HEK293 (cell line): Measurements from ENCODE around the gene JPH2.

Experiments
- CTCF ChIA-PET: fragments of 350-600 bp; formaldehyde crosslinking; extraction: SDS; loops from one replicate; lab custom pipeline; 2021; ENCODE audit warnings: antibody characterized with exemption; lab: Yijun Ruan, JAX
- POLR2A ChIA-PET: fragments of 300-600 bp; formaldehyde crosslinking; extraction: SDS; loops from one replicate; lab custom pipeline; 2020; ENCODE audit warnings: antibody characterized with exemption, inconsistent platforms; lab: Yijun Ruan, JAX
- H3K27ac ChIP-seq: fragments of 200-500 bp; sonication (Bioruptor generic); 2 replicates; pipeline ENCODE4 v1.5.1; 2014; ENCODE audit warnings: low read depth, low read length, control low read depth, inconsistent platforms; ENCODE audit errors: extremely low read depth
- H3K36me3 ChIP-seq, 2 experiments: fragments of 200-500 bp in 1 of 2; sonication (Bioruptor generic) in 1 of 2; 1 replicate in 1 of 2; 2 replicates in 1 of 2; pipeline ENCODE4 v1.5.1; 2014 to 2017; ENCODE audit warnings: inconsistent platforms in 2 of 2, low read length in 2 of 2; ENCODE audit not compliant: control insufficient read depth in 2 of 2, insufficient read depth in 1 of 2
- H3K4me1 ChIP-seq: fragments of 200-500 bp; sonication (Bioruptor generic); 2 replicates; pipeline ENCODE4 v1.5.1; 2014; ENCODE audit warnings: mild to moderate bottlenecking, low read length, inconsistent platforms; ENCODE audit not compliant: control insufficient read depth, insufficient read depth
- H3K4me3 ChIP-seq: 2 replicates; pipeline ENCODE4 v1.5.1; 2011; ENCODE audit warnings: low read depth, mild to moderate bottlenecking, control low read depth, low read length, moderate library complexity
- H3K9me3 ChIP-seq: fragments of 200-500 bp; sonication (Bioruptor generic); 2 replicates; pipeline ENCODE4 v1.5.1; 2014; ENCODE audit warnings: low read depth, low read length, inconsistent platforms; ENCODE audit not compliant: control insufficient read depth, insufficient read depth
- ATF2 ChIP-seq: fragments of 450-650 bp; formaldehyde crosslinking; IDR thresholded peaks from 2 replicates; pipeline ENCODE4 v1.5.1; 2016; ENCODE audit warnings: missing biosample characterization, missing genetic modification characterization, low read depth
- GFI1B ChIP-seq: fragments of 450-650 bp; formaldehyde crosslinking; IDR thresholded peaks from 2 replicates; pipeline ENCODE4 v1.5.1; 2016; ENCODE audit warnings: missing biosample characterization, missing genetic modification characterization
- KLF16 ChIP-seq: fragments of 450-650 bp; formaldehyde crosslinking; IDR thresholded peaks from 2 replicates; pipeline ENCODE4 v1.5.1; 2017; ENCODE audit warnings: missing biosample characterization, missing genetic modification characterization
- PRDM1 ChIP-seq: fragments of 450-650 bp; formaldehyde crosslinking; IDR thresholded peaks from 2 replicates; pipeline ENCODE4; 2016; ENCODE audit warnings: missing biosample characterization, missing genetic modification characterization
- ZBTB1 ChIP-seq: fragments of 450-650 bp; formaldehyde crosslinking; IDR thresholded peaks from 2 replicates; pipeline ENCODE4 v1.5.1; 2016; ENCODE audit warnings: missing biosample characterization, missing genetic modification characterization
- ZBTB17 ChIP-seq: fragments of 450-650 bp; formaldehyde crosslinking; IDR thresholded peaks from 2 replicates; pipeline ENCODE4 v1.5.1; 2016; ENCODE audit warnings: missing biosample characterization, missing genetic modification characterization
- ZBTB21 ChIP-seq: fragments of 450-650 bp; formaldehyde crosslinking; IDR thresholded peaks from 2 replicates; pipeline ENCODE4 v1.5.1; 2017; ENCODE audit warnings: missing biosample characterization, missing genetic modification characterization
- ZFHX2 ChIP-seq: fragments of 450-650 bp; formaldehyde crosslinking; conservative IDR thresholded peaks from 2 replicates; pipeline ENCODE4 v1.5.1; 2016; ENCODE audit warnings: missing biosample characterization, missing genetic modification characterization
- ZNF155 ChIP-seq: fragments of 450-650 bp; formaldehyde crosslinking; IDR thresholded peaks from 2 replicates; pipeline ENCODE4 v1.5.1; 2016; ENCODE audit warnings: missing biosample characterization, missing genetic modification characterization
- ZNF184 ChIP-seq: fragments of 450-650 bp; IDR thresholded peaks from 2 replicates; pipeline ENCODE4 v1.5.1; 2018; ENCODE audit warnings: missing biosample characterization, mild to moderate bottlenecking, missing genetic modification characterization
- ZNF248 ChIP-seq: fragments of 450-650 bp; formaldehyde crosslinking; IDR thresholded peaks from 2 replicates; pipeline ENCODE4 v1.5.1; 2017; ENCODE audit warnings: missing biosample characterization, missing genetic modification characterization
- ZNF26 ChIP-seq: fragments of 450-650 bp; formaldehyde crosslinking; IDR thresholded peaks from 2 replicates; pipeline ENCODE4 v1.5.1; 2016; ENCODE audit warnings: missing biosample characterization, missing genetic modification characterization
- ZNF350 ChIP-seq: fragments of 450-650 bp; formaldehyde crosslinking; IDR thresholded peaks from 2 replicates; pipeline ENCODE4 v1.5.0; 2017; ENCODE audit warnings: missing biosample characterization, mild to moderate bottlenecking, missing genetic modification characterization
- ZNF449 ChIP-seq: fragments of 450-650 bp; formaldehyde crosslinking; IDR thresholded peaks from 2 replicates; pipeline ENCODE4 v1.5.1; 2017; ENCODE audit warnings: missing biosample characterization, mild to moderate bottlenecking, missing genetic modification characterization, moderate library complexity
- ZNF518A ChIP-seq: fragments of 450-650 bp; formaldehyde crosslinking; conservative IDR thresholded peaks from 2 replicates; pipeline ENCODE4 v1.5.1; 2016; ENCODE audit warnings: low read depth, missing biosample characterization, missing genetic modification characterization
- ZNF544 ChIP-seq: fragments of 450-650 bp; formaldehyde crosslinking; IDR thresholded peaks from 2 replicates; pipeline ENCODE4 v1.5.0; 2017; ENCODE audit warnings: missing biosample characterization, missing genetic modification characterization
- ZSCAN30 ChIP-seq: fragments of 450-650 bp; IDR thresholded peaks from 2 replicates; pipeline ENCODE4 v1.5.1; 2018; ENCODE audit warnings: missing biosample characterization, mild to moderate bottlenecking, missing genetic modification characterization, moderate library complexity

Gene JPH2

GRCh38 chr20:44098256-44098630 is 88.7 kb downstream of the JPH2 start:
- no peaks in the 10 kb centered on the region for H3K36me3 ChIP-seq
- no peaks in the 10 kb centered on the region; the same call in 1 of the 2 replicates for H3K9me3 ChIP-seq
- POLR2A ChIA-PET, result no interaction called here
- no peaks in the 10 kb centered on the region for H3K4me1 ChIP-seq
- H3K27ac ChIP-seq, result no peak overlapping the region
- TF ChIP-seq ZNF184 (tag by site-specific recombination) (no peak), ZSCAN30 (tag by site-specific recombination) (no peak), PRDM1 (tag by site-specific recombination) (no peak), ZBTB1 (tag by site-specific recombination) (no peak), ZNF350 (tag by site-specific recombination) (no peak), ATF2 (tag by site-specific recombination) (no peak), ZBTB21 (tag by site-specific recombination) (no peak), GFI1B (tag by site-specific recombination) (no peak), ZFHX2 (tag by site-specific recombination) (no peak), ZNF518A (tag by site-specific recombination) (no peak), ZNF248 (tag by site-specific recombination) (no peak), ZNF155 (tag by site-specific recombination) (no peak), KLF16 (tag by site-specific recombination) (no peak), ZNF544 (tag by site-specific recombination) (no peak), ZNF26 (no peak)
- no peak overlapping the region for H3K4me3 ChIP-seq
- CTCF ChIA-PET, result interaction anchor here (1.1 to 1.3 kb wide), 2 partner anchors 18 to 91 kb away, joined by 3 to 5 read pairs; no protein-coding TSS in a partner anchor

GRCh38 chr20:44097521-44098255 is 89.3 kb downstream of the JPH2 start:
- ChIA-PET CTCF (interaction anchor here (1.1 to 1.3 kb wide), 3 partner anchors 19 to 649 kb away, joined by 3 to 5 read pairs (median 4); no protein-coding TSS in a partner anchor), POLR2A (no interaction called here)
- no peaks in the 10 kb centered on the region for H3K36me3 ChIP-seq
- H3K4me3 ChIP-seq, result no peak overlapping the region
- TF ChIP-seq ZNF449 (tag by site-specific recombination), result peak; percentile 55; the same call in 1 of the 2 replicates
- TF ChIP-seq ZBTB17 (tag by site-specific recombination), result no peak
- no peak overlapping the region for H3K27ac ChIP-seq
- H3K9me3 ChIP-seq, result no peaks in the 10 kb centered on the region; the same call in 1 of the 2 replicates
- H3K4me1 ChIP-seq, result no peaks in the 10 kb centered on the region
